ENCODE measurements around the gene SKOR1. TPM values are rescaled to one million over a fixed set of nuclear protein-coding genes. Genes with fewer than 3 reads are reported as not detected.

Gene SKOR1
- total RNA-seq, 1 donor from 2014 or later: 0.48 TPM

- Mint-ChIP-seq H3K36me3 (ENCODE audit: unreplicated experiment) (no peaks in the 10 kb centered on the region), H3K4me1 (ENCODE audit: unreplicated experiment) (peaks cover 8% of the 10 kb centered on the region), H3K27ac (ENCODE audit: unreplicated experiment) (no peak overlapping the region), H3K27me3 (ENCODE audit: unreplicated experiment) (peaks cover 44% of the 10 kb centered on the region), H3K4me3 (ENCODE audit: unreplicated experiment) (no peak overlapping the region), H3K9me3 (ENCODE audit: unreplicated experiment) (peaks cover 15% of the 10 kb centered on the region)
- TF ChIP-seq CTCF (IDR thresholded peaks at IDR 0.05): no peak
- DNase-seq (ENCODE audit: extremely low spot score, unreplicated experiment): no peak
Observed at GRCh38 chr15:67816668-67817067, 8.6 kb upstream of the SKOR1 start.

- H3K4me1 Mint-ChIP-seq (ENCODE audit: unreplicated experiment): peaks cover 14% of the 10 kb centered on the region
- no peak overlapping the region for H3K4me3 Mint-ChIP-seq (ENCODE audit: unreplicated experiment)
- H3K27me3 Mint-ChIP-seq (ENCODE audit: unreplicated experiment): peaks cover 57% of the 10 kb centered on the region
- no peak for TF ChIP-seq CTCF (IDR thresholded peaks at IDR 0.05)
- peaks cover 15% of the 10 kb centered on the region for H3K9me3 Mint-ChIP-seq (ENCODE audit: unreplicated experiment)
- no peaks in the 10 kb centered on the region for H3K36me3 Mint-ChIP-seq (ENCODE audit: unreplicated experiment)
- H3K27ac Mint-ChIP-seq (ENCODE audit: unreplicated experiment): no peak overlapping the region
- DNase-seq (ENCODE audit: extremely low spot score, unreplicated experiment): no peak
Observed at GRCh38 chr15:67818464-67818863, 6.8 kb upstream of the SKOR1 start.

GRCh38 chr15:67819636-67820035 lies 5.7 kb upstream of the SKOR1 start:
- H3K4me1 Mint-ChIP-seq (ENCODE audit: unreplicated experiment): peaks cover 22% of the 10 kb centered on the region
- H3K4me3 Mint-ChIP-seq (ENCODE audit: unreplicated experiment): no peak overlapping the region
- no peaks in the 10 kb centered on the region for H3K36me3 Mint-ChIP-seq (ENCODE audit: unreplicated experiment)
- no peak overlapping the region for H3K27ac Mint-ChIP-seq (ENCODE audit: unreplicated experiment)
- TF ChIP-seq CTCF (IDR thresholded peaks at IDR 0.05): no peak
- H3K9me3 Mint-ChIP-seq (ENCODE audit: unreplicated experiment): peaks cover 15% of the 10 kb centered on the region
- no peak for DNase-seq (ENCODE audit: extremely low spot score, unreplicated experiment)
- peaks cover 68% of the 10 kb centered on the region for H3K27me3 Mint-ChIP-seq (ENCODE audit: unreplicated experiment)

GRCh38 chr15:67820122-67820991 lies 5.0 kb upstream of the SKOR1 start:
- Mint-ChIP-seq H3K27ac (ENCODE audit: unreplicated experiment) (no peak overlapping the region), H3K9me3 (ENCODE audit: unreplicated experiment) (peaks cover 15% of the 10 kb centered on the region), H3K27me3 (ENCODE audit: unreplicated experiment) (peaks cover 73% of the 10 kb centered on the region), H3K4me1 (ENCODE audit: unreplicated experiment) (peaks cover 25% of the 10 kb centered on the region), H3K36me3 (ENCODE audit: unreplicated experiment) (no peaks in the 10 kb centered on the region), H3K4me3 (ENCODE audit: unreplicated experiment) (no peak overlapping the region)
- no peak for TF ChIP-seq CTCF (IDR thresholded peaks at IDR 0.05)
- DNase-seq (ENCODE audit: extremely low spot score, unreplicated experiment): no peak

- DNase-seq (ENCODE audit: extremely low spot score, unreplicated experiment): no peak
- Mint-ChIP-seq H3K9me3 (ENCODE audit: unreplicated experiment) (peaks cover 8% of the 10 kb centered on the region), H3K27ac (ENCODE audit: unreplicated experiment) (no peak overlapping the region), H3K36me3 (ENCODE audit: unreplicated experiment) (peaks cover 3% of the 10 kb centered on the region), H3K4me1 (ENCODE audit: unreplicated experiment) (peaks cover 32% of the 10 kb centered on the region), H3K4me3 (ENCODE audit: unreplicated experiment) (no peak overlapping the region), H3K27me3 (ENCODE audit: unreplicated experiment) (peaks cover 77% of the 10 kb centered on the region)
- no peak for TF ChIP-seq CTCF (IDR thresholded peaks at IDR 0.05)
Observed at GRCh38 chr15:67820992-67821783, 4.1 kb upstream of the SKOR1 start.

Data from osteocyte (in vitro differentiated cells).